Femur (tissue), 1 donor: ENCODE measurements around the gene TFF3.

Experiments used
- DNase-seq: peaks from one replicate; pipeline ENCODE4 v3.0.0-alpha.2; 2017

The TFF3 gene

GRCh38 chr21:42263591-42264131 lies 51.5 kb downstream of the TFF3 start:
- DNase-seq: peak; percentile 35

DNA sequence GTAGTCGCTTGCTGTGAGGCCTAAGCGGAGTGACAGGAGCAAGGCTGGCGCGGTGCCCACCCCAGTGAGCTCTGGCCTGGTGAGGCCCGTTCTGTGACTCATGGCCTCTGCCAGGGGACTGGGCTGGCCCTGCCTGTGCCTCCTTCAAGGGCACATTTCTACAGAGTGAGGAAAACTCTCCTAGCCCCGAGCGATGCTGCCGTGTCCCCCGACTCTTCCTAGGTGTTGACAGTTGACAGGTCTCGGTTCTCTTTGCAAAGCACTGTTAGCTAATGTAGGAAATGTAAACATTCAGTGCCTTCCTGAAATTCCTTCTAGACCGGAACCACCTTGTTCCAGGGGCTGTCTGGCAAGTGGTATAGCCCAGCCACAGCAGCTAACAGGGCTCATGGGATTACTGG lies 52.4 kb downstream of the TFF3 start:
- peak; percentile 51 for DNase-seq

DNA sequence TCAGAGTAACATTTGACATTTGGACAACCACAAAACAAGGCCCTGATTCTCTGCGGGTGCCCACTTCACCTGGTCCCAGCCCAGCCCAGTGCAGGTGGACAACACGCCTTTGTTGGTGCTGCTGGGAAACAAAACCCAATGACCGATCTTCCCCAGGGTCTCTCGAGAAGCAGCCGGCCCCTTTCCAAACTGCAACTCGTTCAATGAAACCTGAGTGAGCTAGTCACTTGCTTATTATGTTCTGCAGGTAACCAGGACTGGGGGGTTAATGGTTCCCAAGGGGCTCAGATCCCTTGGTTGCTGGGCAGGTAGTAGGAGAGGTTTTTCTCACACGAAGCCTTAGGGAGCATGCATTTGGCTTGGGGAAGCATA lies 53.4 kb downstream of the TFF3 start:
- DNase-seq: no peak
